NCI-H345 treated with DMSO at 0.1 percent for 48 hours (cell line): ENCODE measurements around the gene RBMS3.
"Not testable (repeated sequence)": the region's sequence is repeated elsewhere in the genome, so short reads cannot be mapped to it uniquely, and the experiment has no call there.

Experiments
- DNase-seq: peaks from one replicate; lab custom pipeline; 2025; ENCODE audit not compliant: unreplicated experiment; lab: John Stamatoyannopoulos, UW

RBMS3 gene

DNA sequence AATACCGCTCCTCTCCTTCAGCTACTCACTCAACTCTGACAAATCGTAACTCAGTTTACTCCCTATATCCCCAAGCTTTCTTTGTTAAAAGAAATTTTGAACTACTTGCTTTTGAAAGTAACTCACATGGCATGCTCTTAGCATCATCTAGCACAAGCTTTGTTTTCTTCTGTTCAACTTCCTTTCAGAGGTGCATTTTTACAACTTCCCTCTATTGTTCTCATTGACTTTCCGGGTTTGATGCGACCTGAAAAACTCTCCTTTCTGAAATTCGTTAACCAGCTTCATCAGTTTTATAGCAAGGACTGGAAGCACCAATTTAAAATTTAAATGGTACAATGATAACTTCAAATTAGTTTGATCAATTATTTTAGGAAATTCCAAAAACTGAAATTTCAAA is 696.0 kb downstream of the RBMS3 start:
- DNase-seq = no peak

DNA sequence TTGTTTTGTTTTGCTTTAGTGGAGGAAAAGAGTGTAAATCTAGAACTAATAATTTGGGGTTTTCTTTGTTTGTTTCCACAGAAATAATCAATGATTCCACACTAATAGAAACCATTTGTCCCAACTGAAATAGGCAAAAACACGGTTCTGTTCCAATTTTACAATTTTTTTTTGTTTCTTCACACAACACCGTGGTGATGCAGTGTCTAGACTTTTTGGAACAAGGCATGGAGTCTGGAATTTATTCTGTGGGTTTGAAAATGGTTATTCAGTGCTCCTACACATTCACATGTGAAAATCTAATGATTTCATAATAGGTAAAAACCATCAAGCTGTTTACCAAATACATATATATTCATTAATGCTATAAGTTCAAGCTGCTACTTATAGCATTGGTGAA is 696.5 kb downstream of the RBMS3 start:
- DNase-seq = no peak

DNA sequence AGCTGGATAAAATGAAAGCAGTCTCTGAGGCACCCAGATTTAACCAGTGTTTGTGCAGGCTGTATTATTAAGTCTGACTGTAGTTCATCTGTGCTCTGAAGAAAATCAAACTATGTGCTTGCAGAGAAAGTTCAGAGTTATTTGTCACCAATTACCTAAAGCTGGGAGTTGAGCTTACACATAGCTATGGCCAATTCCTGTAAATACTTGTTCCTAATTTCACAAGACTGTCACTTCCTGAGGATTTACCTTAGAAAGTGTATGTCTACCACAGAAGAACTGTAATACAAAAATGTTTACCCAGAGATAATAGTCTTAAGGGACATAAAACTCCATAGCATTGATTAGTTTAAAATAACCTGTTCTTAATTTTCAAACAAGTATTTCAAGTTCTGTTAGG is 697.2 kb downstream of the RBMS3 start:
- no peak for DNase-seq

DNA sequence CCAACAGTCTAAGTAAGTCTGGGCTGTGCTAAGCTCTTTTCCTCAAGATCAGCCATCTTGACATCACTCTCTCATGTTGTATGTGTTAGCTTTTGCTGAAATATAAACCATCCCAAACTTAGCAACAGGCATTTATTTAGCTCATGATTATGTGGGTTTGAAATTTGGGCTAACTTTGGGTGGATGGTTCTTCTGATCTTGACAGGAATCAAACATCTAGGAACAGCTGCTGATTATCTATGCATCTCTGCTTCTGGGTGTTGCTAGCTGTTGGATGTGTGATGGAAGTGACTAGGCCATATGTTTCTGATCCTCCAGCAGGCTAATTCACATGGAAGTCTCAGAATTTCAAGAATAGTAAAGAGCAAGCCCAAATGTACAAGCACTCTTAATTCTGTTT is 710.3 kb downstream of the RBMS3 start:
- DNase-seq = no peak

DNA sequence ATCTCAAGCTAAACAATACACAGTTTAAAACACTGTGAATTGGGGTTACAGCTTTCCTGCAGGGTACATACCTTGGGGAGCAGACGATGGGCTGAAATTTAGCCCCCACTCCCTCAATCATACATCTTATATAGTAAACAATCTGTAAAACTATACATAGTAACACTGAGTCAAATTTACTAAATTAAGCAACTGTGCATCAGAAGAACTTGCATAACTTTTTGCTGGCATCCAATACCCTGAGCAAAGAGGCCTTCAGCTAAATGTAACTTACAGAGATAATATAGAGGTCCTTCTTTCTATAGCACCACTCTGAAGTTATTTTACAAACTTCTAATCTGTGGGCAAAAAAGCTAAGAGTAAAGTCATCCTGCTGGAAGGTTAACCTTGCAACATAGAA is 721.9 kb downstream of the RBMS3 start:
- no peak for DNase-seq

DNA sequence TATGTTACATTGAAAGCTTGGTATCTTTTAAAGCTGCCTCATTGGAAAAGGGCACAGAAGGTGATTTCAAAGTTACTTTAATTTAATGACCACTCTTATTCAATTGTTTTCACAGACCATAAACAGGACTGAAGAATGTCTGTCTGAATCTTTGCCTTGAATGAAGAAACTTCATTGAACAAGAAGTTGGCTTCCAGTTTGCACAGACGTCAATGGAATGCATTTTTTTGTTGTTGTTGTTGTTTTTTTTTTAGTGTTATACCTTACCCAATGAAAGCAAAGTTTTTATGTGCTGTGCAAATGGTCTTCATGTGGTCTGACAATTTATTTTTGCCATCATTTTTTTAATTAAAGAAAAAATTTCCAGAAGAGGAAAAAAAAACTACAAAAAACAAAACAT is 722.9 kb downstream of the RBMS3 start:
- DNase-seq = no peak

DNA sequence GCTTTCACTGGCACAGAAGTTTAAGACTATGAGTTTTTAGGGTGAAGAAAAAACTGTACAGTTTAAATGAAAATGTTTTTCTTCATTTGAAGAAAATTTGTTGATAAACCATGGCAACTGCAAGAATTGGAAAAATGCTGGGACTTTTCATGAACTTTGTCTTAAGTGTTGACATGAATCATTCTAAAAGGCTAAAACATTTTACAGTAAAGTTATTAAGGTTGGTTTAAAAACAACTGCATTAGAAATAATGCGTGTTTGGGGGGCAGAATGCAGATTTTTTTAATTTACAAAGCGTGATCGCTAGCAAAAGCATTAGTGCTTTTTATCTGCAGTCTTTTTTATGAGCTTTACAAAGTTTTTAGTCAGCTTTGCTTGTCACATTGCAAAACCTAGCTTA is 723.6 kb downstream of the RBMS3 start:
- DNase-seq = no peak

DNA sequence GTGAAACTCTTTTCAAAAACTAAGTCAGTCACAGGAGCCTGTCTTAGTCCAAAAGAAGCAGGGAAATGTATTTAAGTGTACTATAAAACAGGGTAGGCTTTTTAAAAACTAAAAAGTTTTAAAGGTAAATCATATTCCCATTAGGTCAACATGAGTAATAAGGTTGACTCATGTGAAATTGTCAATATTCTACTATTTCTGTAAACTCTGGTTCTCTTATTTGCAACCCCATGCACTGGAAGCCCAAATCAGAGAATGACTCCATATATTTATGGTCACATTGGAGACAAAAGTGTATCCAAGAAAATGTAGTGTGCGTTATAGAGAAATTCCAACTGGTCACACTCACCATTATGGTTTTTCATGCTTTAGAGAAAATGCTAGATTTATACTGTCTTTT is 725.2 kb downstream of the RBMS3 start:
- DNase-seq = no peak

DNA sequence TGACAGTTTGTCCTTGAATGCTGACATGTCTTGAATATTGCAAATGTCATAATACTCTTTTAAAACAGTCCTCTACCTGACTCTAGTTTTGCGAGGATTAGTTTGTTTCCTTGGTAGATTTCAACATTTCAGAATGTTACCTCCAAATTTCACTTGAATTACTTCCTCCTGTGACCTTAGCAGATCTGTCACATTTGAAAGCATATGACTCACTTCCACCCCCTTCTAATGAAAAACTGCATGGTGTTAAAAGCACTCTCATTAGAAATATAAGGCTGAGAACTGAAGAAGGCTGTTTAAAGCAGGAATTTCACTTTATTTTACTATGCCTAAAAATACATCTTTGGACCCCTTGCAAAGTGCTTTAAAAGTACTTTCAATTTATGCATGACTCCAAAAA is 726.8 kb downstream of the RBMS3 start:
- DNase-seq = no peak

DNA sequence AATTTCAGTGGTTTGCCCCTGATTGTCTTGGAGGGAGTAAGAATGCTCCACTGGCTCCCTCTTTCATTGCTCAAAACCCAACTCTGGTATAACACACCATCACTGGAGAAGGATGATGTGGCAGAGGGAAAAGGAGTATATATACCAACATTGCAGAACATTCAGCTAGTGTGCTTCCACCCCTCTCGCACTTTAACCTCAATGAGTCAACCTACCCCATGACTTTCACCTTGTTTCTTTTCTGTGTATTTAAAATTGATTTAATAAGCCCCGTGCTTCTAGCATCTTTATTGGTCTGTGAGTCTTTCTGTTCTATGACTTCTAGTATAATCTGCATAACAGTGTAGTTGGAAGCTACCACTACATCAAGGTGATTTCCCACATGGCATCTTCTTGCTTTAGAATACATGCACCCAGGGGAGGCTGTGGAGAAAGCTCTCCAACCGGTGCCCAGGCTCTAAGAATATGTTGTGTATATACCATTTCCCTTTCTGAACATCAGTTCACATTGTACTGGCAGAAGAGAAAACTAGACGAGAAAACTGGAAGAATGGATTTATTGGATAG is 730.4 kb downstream of the RBMS3 start:
- DNase-seq = no peak

DNA sequence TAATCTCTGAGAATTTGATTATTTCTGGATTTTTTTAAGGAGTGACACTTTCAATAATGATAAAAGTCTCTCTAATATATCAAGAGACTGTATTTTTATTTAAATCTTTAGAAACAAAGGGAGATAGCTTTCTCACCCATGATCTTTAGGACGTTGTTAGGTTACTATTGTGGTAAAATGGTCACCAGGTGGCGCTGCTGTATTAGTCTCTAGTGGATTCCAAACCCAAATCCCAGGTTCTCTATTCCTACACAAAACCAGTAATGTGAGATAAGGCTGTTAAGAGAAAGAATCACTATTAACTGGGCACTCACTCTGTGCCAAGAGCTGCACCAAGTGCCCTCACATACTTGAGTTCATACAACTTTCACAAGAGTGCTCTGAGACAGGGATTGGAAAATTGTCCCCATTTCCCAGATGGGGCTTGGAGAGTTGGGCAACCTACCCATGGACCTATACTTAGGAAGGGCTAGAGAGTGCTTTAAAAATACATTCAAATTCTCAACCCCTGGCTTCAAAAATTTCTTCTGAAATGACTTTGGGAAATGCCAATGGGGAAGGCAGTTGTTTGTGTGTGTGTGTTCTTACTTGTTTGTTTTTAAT is 732.2 kb downstream of the RBMS3 start:
- peak; percentile 48 for DNase-seq

DNA sequence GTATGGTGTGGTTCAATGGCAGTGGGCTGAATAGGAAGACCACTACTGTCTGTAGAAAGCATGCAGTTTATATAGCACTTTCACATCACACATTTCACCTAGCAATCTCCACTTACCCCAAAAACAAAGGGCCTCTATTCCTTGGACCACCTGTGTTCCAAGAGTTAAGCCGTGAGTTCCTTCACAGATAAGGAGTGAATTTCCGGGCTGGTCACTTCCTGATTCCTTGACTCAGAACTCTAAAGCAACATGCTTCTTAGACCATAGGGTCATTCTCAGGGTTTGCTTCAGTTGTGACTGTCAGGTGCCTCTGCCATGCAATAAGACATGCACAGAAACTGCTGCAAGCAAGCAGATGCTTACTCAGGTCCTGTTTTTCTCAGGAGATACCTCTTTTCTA is 737.0 kb downstream of the RBMS3 start:
- DNase-seq = no peak

DNA sequence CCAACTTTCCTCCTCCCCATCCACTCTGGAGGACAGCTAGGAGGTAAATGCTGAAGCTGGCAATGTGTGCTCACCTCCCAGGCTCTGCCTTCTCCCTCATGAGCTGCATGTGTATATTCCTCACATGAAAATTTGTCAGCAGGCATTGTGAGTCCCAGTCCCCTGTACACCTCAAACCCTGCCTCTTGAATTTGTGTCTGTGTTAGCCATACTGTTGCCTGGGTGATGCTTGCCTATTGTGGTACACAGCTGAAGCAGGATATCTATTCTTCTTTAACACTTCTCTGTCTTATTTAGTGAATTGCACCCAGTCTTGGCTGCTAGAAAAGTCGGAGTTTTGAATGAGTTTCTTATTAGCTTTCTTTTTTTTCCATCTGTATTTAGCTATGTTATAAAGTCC is 739.5 kb downstream of the RBMS3 start:
- no peak for DNase-seq

DNA sequence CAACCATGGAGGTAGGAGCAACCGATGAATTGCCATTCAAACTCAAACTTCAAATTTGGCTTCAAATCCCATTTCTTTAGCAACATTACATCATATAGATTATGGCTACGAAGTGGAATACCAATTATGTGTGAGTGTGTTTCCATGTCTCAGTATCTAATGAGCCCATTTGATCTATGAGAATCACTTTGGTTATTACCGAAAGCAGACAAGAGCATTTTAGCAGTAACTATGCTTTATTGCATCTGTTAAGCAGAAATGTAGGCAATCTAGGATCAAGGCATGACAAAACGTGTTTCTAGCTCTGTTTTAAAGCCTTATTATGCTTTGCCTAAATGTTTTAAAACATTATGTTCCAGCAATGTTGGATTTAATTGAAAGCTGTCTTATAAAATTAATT is 743.6 kb downstream of the RBMS3 start:
- no peak for DNase-seq

DNA sequence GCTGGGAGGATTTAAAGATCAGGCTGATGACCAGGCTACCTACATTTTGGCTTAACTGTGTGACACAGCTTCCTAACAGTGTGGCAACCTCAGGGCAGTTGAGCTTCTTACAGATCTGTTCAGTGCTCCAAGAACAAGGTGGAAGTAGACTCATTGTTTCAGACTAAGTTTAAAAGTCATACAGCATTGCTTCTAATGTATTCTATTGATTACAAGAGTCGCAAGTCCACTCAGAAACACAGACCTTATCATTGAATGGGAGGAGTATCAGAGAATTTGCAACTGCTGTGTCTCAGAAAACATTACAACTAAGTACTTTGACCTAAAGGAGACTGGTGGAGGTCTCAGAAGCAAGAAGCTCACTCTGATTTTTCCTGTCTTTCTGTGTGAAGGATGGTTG is 746.0 kb downstream of the RBMS3 start:
- no peak for DNase-seq

DNA sequence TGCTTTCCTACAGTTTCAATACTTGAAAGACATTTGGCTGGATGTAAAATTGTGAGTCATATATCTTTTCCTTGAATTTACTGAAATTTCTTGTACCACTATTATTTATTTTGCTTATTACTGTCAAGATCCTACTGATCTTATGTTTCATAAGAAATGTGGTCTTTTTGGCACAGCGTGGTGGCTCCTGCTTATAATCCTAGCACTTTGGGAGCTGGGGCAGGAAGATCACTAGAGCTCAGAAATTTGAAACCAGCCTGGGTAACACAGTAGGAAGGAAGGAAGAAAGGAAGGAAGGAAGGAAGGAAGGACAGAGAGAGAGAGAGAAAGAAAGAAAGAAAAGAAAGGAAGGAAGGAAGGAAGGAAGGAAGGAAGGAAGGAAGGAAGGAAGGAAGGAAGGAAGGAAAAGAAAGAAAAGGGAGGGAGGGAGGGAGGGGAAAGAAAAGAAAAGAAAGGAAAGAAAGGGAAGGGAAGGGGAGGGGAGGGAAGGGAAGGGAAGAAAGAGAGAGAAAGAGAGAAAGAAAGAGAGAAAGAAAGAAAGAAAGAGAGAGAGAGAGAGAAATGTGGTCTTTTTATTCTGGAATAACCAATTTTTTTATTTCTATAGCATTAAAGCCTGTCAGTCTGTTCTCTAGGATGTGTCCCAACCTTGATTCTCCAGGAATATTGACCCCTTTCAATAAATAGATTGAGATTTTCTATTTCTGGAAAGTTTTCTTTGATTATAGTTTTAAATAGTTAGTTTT is 753.5 kb downstream of the RBMS3 start:
- no peak for DNase-seq

DNA sequence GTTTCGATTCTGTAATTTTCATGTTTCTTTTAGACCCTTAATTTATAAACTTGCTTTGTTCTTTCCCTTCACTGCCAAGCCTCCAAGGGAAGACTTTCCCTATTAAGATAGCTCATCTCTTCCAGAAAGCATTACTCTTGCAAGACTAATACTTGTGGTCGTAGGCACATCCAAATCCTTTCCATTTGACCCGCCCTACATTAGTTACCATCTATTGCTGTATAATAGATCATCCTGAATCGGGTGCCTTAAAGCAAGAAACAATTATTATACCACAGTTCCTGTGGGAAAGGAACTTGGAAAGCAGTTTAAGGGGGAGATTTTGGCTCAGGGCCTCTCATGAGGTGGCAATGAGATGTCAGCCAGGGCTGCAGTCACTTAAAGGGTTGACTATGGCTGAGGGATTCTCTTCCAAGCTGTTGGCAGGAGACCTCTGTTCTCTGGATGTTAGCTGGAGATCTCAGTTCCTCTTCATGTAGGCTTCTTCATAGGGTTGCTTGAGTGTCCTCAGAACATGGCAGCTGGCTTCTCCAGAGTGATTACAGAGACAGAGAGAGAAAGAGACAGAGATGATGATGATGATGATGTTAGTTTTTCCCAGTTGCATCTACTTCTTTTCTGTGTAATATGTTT is 755.2 kb downstream of the RBMS3 start:
- no peak for DNase-seq

DNA sequence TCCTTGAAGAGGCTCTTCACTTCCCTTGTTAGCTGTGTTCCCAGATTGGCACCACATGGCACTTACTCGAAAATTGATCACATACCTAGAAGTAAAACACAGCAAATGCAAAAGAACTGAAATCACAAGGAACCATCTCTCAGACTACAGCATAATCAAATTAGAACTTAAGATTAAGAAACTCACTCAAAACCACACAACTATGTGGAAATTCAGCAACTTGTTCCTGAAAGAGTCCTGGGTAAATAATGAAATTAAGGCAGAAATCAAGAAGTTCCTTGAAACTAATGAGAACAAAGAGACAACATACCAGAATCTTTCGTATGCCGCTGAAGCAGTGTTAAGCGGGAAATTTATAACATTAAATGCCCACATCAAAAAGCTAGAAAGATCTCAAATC is 759.3 kb downstream of the RBMS3 start:
- DNase-seq = no peak

DNA sequence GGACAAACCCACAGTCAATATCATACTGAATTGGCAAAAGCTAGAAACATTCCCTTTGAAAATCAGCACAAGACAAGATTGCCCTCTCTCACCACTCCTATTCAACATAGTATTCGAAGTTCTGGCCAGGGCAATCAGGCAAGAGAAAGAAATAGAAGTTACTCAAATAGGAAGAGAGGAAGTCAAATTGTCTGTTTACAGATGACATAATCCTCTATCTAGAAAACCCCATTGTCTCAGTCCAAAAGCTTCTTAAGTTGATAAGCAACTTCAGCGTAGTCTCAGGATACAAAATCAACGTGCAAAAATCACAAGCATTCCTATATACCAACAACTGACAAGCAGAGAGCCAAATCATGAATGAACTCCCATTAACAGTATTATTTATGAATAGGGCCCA is 760.6 kb downstream of the RBMS3 start:
- DNase-seq = not testable (repeated sequence)

DNA sequence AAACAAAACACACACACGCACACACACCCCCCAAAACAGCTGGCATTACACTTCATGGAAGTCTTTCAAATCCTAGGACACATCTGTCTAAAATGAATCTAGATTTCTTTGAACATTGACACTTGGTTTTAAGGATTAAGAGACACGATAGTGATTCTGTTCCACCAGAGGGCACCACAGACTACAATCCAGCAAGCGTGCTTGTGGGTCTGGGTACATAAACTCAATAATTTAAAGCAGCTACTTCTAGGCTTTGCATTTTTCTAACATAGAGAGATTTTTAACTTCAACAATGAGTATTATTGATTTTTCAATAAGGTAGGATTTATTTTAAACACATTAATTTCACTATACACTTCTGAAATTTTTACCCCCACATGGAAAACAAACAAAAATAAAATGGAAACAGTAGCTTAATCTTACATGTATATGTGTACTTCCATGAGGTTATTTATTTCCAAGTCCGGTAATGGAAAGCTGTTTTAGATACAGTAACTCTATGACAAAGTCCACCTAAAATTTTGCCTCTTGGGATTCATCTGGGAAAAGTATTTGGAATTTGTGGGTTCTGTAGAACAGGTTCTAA is 761.5 kb downstream of the RBMS3 start:
- peak; percentile 38 for DNase-seq

DNA sequence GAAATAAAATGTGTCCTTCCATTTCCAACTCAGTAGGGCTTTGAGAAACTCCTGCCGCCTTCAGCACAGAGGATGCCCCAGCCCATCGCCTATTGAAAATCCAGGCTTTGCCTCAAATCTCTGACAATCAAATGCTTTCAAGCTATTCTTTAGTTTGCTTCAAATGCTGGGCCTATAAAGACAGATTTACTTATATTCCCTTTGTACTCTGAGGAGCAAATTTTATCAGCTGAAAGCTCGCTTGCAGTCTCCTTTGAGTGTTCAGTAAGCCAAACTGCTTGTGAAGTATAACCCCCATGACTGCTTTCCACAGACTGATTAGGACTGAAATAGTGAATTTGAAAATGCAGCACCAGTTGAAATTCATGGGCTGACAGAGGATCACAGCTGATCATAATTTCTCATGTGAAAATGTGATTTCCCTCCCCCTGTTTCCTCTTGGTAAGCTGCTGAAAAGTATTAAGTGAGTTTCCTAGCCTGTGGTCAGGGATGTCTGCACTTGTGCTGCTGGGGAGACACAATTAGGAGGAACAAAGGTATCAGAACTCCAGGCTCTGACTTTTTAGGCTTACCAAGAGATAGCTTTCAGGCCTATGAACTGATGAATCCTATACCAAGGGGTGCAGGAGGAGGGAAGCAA is 762.2 kb downstream of the RBMS3 start:
- no peak for DNase-seq
